HG02970 (cell line): ENCODE measurements around the gene CD6.

Experiments used
- ATAC-seq: cut with Tn5 transposase; IDR thresholded peaks from one replicate; pipeline ENCODE4 v1.9.1; 2021; ENCODE audit warnings: mild to moderate bottlenecking, moderate library complexity, moderate number of reproducible peaks; ENCODE audit not compliant: unreplicated experiment, low FRiP score

CD6 gene

GRCh38 chr11:60971520-60971919 lies at the start of gene CD6:
TSS of gene CD6 (plus strand) at chr11:60971680. CDS start at chr11:60971866, 186 bp downstream.
- no peak for ATAC-seq

- no peak for ATAC-seq
Observed at GRCh38 chr11:60921777-60922335, 49.6 kb upstream of the CD6 start.

GRCh38 chr11:60922906-60923305 lies 48.6 kb upstream of the CD6 start:
- ATAC-seq = no peak

GRCh38 chr11:60923326-60923725 lies 48.2 kb upstream of the CD6 start:
- no peak for ATAC-seq

- no peak for ATAC-seq
Observed at GRCh38 chr11:60923800-60924109, 47.7 kb upstream of the CD6 start.

GRCh38 chr11:60924110-60924905 lies 47.2 kb upstream of the CD6 start, which contains the start of gene TMEM132A:
TSS of gene TMEM132A (plus strand) at chr11:60924460. CDS start at chr11:60924634, 174 bp downstream.
- no peak for ATAC-seq

- ATAC-seq = no peak
Observed at GRCh38 chr11:60924906-60925853, 46.3 kb upstream of the CD6 start.

GRCh38 chr11:60925868-60926267 lies 45.6 kb upstream of the CD6 start:
- ATAC-seq = no peak

- no peak for ATAC-seq
Observed at GRCh38 chr11:60926500-60926899, 45.0 kb upstream of the CD6 start.

- ATAC-seq = no peak
Observed at GRCh38 chr11:60927061-60927592, 44.4 kb upstream of the CD6 start.

GRCh38 chr11:60927600-60927999 lies 43.9 kb upstream of the CD6 start:
- ATAC-seq = no peak

- ATAC-seq = no peak
Observed at GRCh38 chr11:60928563-60929001, 42.9 kb upstream of the CD6 start.

- ATAC-seq = no peak
Observed at GRCh38 chr11:60929764-60930163, 41.7 kb upstream of the CD6 start.

- no peak for ATAC-seq
Observed at GRCh38 chr11:60930394-60930793, 41.1 kb upstream of the CD6 start.

- no peak for ATAC-seq
Observed at GRCh38 chr11:60931917-60932316, 39.6 kb upstream of the CD6 start.

- ATAC-seq = no peak
Observed at GRCh38 chr11:60932605-60933356, 38.7 kb upstream of the CD6 start.

- ATAC-seq = no peak
Observed at GRCh38 chr11:60933416-60934123, 37.9 kb upstream of the CD6 start.

GRCh38 chr11:60934124-60934789 lies 37.2 kb upstream of the CD6 start:
- ATAC-seq = no peak
